GM12891 (cell line): ENCODE results near the gene SYNDIG1.

Source experiments
- DNase-seq: peaks from one replicate; pipeline ENCODE4 v3.0.0; 2011; ENCODE audit warnings: low spot score; ENCODE audit not compliant: insufficient read length
- FAIRE-seq: peaks from 2 replicates; lab custom pipeline; 2011; peaks lifted over from hg19 to GRCh38; lab: Jason Lieb, UNC
- PAX5 ChIP-seq: IDR thresholded peaks from 2 replicates; pipeline ENCODE4 v1.6.1; 2011; ENCODE audit warnings: low read length, moderate library complexity, mild to moderate bottlenecking; ENCODE audit not compliant: insufficient read depth, severe bottlenecking
- POLR2A ChIP-seq: IDR thresholded peaks from 2 replicates; pipeline ENCODE4 v1.6.1; 2011; ENCODE audit warnings: low read depth, low read length, control low read depth
- POLR2AphosphoS5 ChIP-seq: IDR thresholded peaks from 2 replicates; pipeline ENCODE4 v1.6.1; 2011; ENCODE audit warnings: low read depth, low read length, control low read depth
- POU2F2 ChIP-seq: IDR thresholded peaks from 2 replicates; pipeline ENCODE4 v1.6.1; 2011; ENCODE audit warnings: low read depth, mild to moderate bottlenecking, control low read depth, low read length, moderate library complexity
- SPI1 ChIP-seq: IDR thresholded peaks from 2 replicates; pipeline ENCODE4 v1.6.1; 2011; ENCODE audit warnings: low read depth, low read length, control low read depth
- TAF1 ChIP-seq: IDR thresholded peaks from 2 replicates; pipeline ENCODE4 v1.6.1; 2011; ENCODE audit warnings: low read depth, low read length, control low read depth

The SYNDIG1 gene

GRCh38 chr20:24638591-24639548, 169.4 kb downstream of the SYNDIG1 start:
- no peak for TF ChIP-seq PAX5
- TF ChIP-seq POLR2AphosphoS5: no peak
- no peak for TF ChIP-seq TAF1
- TF ChIP-seq SPI1: no peak
- no peak for TF ChIP-seq POU2F2
- no peak for TF ChIP-seq POLR2A
- DNase-seq (no peak), FAIRE-seq (no peak)

- TF ChIP-seq SPI1 (no peak), PAX5 (no peak), POU2F2 (no peak), POLR2AphosphoS5 (no peak), POLR2A (no peak), TAF1 (no peak)
- DNase-seq: no peak
- FAIRE-seq: no peak
Observed at GRCh38 chr20:24640276-24640675, 170.8 kb downstream of the SYNDIG1 start.

GRCh38 chr20:24640686-24641085, 171.3 kb downstream of the SYNDIG1 start:
- FAIRE-seq: no peak
- DNase-seq: no peak
- TF ChIP-seq POLR2A: no peak
- no peak for TF ChIP-seq SPI1
- TF ChIP-seq POLR2AphosphoS5: no peak
- TF ChIP-seq TAF1: no peak
- TF ChIP-seq PAX5: no peak
- no peak for TF ChIP-seq POU2F2

GRCh38 chr20:24643731-24644626, 174.6 kb downstream of the SYNDIG1 start:
- FAIRE-seq: no peak
- no peak for DNase-seq
- no peak for TF ChIP-seq TAF1
- no peak for TF ChIP-seq POU2F2
- TF ChIP-seq PAX5: no peak

GRCh38 chr20:24646321-24646720, 176.9 kb downstream of the SYNDIG1 start:
- no peak for TF ChIP-seq PAX5
- no peak for TF ChIP-seq TAF1

GRCh38 chr20:24647713-24648112, 178.3 kb downstream of the SYNDIG1 start:
- FAIRE-seq: no peak
- DNase-seq: no peak
- TF ChIP-seq TAF1 (no peak), POU2F2 (no peak), POLR2AphosphoS5 (no peak), POLR2A (no peak), SPI1 (no peak)

More at GRCh38 chr20:24646321-24646720, 176.9 kb downstream of the SYNDIG1 start:
- no peak for DNase-seq
- no peak for FAIRE-seq

GRCh38 chr20:24648481-24648880, 179.1 kb downstream of the SYNDIG1 start:
- DNase-seq (no peak), FAIRE-seq (no peak)
- TF ChIP-seq POLR2A (no peak), TAF1 (no peak), SPI1 (no peak), PAX5 (no peak), POLR2AphosphoS5 (no peak), POU2F2 (no peak)

- no peak for TF ChIP-seq POLR2A
- no peak for TF ChIP-seq POLR2AphosphoS5
- no peak for TF ChIP-seq POU2F2
- no peak for TF ChIP-seq PAX5
- TF ChIP-seq SPI1: no peak
- TF ChIP-seq TAF1: no peak
- FAIRE-seq: no peak
- no peak for DNase-seq
Observed at GRCh38 chr20:24648919-24649318, 179.5 kb downstream of the SYNDIG1 start.
